Ascending aorta (tissue), 2 donors: Measurements from ENCODE around the gene SPON1. TPM values are rescaled to one million over a fixed set of nuclear protein-coding genes. Genes with fewer than 3 reads are reported as not detected.

Experiments
- DNase-seq, 2 donors: peaks; one replicate each; pipeline ENCODE4 v3.0.0-alpha.2; 2019; ENCODE audit warnings: low spot score in 2 of 2
- H3K27ac ChIP-seq, 2 donors: fragments of 200-600 bp; sonication (generic); one replicate each; pipeline ENCODE4 v1.5.1; 2016 to 2017; ENCODE audit warnings: mild to moderate bottlenecking in 1 of 2
- H3K27me3 ChIP-seq: fragments of 200-600 bp; sonication (generic); one replicate; pipeline ENCODE4 v1.5.1; 2017
- H3K36me3 ChIP-seq, 2 donors: fragments of 200-600 bp; sonication (generic); one replicate each; pipeline ENCODE4 v1.5.1; 2016
- H3K4me1 ChIP-seq, 2 donors: fragments of 200-600 bp; sonication (generic); one replicate each; pipeline ENCODE4 v1.5.1; 2016 to 2017; ENCODE audit warnings: mild to moderate bottlenecking in 1 of 2
- H3K4me3 ChIP-seq, 2 donors: fragments of 200-600 bp; sonication (generic); one replicate each; pipeline ENCODE4 v1.5.1; 2016 to 2017; ENCODE audit warnings: mild to moderate bottlenecking in 1 of 2
- H3K9me3 ChIP-seq, 2 donors: fragments of 200-600 bp; sonication (generic); one replicate each; pipeline ENCODE4 v1.5.1; 2016
- intact Hi-C: fragments of 100-400 bp; cut with DNase I; formaldehyde crosslinking; loops from one replicate; pipeline ENCODE4 v1.15.1; 2023
- total RNA-seq: library from RNA; depleted of rRNA; stranded (reverse); fragments of >200 nt; gene quantifications from one replicate; pipeline ENCODE4 v1.1.0, GENCODE V29; 2016
- TF ChIP-seq, protein P1 (sequence below), 3 experiments: fragments of 200-600 bp in 2 of 3; fragments of 450-650 bp in 1 of 3; sonication (generic) in 2 of 3; IDR thresholded peaks; one replicate each; pipeline ENCODE4 v1.5.1; 2016 to 2019; ENCODE audit warnings: antibody characterized with exemption in 3 of 3, mild to moderate bottlenecking in 1 of 3, moderate library complexity in 1 of 3

Gene SPON1
- total RNA-seq, 1 donor from 2014 or later, result 37.8 TPM

DNA sequence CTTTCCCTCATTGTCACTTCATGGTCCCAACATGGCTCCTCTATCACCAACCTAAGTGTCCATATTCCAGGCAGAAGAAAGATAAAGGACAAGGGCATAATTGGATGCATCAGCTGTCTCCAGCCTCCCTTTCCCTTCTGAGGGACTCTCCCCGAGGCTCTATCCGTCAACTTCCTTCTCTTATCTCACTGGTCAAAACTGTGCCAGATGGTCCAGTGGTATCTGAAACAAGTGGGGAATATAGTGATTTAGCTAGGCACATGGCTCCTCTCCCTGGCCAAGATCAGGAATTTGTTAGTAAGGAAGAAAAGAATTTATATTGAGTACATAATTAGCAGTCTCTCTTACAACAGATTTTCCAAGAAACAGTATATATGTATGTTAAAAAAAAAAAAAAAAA, 12.6 kb upstream of the SPON1 start:
- Histone ChIP-seq H3K36me3 (no peaks in the 10 kb centered on the region), H3K27ac (no peak overlapping the region), H3K4me1 (no peaks in the 10 kb centered on the region), H3K27me3 (peaks cover under 1% of the 10 kb centered on the region), H3K4me3 (no peak overlapping the region), H3K9me3 (no peaks in the 10 kb centered on the region)
- intact Hi-C loops, result no loop called here
- TF ChIP-seq, protein P1, sequence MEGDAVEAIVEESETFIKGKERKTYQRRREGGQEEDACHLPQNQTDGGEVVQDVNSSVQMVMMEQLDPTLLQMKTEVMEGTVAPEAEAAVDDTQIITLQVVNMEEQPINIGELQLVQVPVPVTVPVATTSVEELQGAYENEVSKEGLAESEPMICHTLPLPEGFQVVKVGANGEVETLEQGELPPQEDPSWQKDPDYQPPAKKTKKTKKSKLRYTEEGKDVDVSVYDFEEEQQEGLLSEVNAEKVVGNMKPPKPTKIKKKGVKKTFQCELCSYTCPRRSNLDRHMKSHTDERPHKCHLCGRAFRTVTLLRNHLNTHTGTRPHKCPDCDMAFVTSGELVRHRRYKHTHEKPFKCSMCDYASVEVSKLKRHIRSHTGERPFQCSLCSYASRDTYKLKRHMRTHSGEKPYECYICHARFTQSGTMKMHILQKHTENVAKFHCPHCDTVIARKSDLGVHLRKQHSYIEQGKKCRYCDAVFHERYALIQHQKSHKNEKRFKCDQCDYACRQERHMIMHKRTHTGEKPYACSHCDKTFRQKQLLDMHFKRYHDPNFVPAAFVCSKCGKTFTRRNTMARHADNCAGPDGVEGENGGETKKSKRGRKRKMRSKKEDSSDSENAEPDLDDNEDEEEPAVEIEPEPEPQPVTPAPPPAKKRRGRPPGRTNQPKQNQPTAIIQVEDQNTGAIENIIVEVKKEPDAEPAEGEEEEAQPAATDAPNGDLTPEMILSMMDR (IDR thresholded peaks at IDR 0.05), result no peak
- DNase-seq, result no peak

DNA sequence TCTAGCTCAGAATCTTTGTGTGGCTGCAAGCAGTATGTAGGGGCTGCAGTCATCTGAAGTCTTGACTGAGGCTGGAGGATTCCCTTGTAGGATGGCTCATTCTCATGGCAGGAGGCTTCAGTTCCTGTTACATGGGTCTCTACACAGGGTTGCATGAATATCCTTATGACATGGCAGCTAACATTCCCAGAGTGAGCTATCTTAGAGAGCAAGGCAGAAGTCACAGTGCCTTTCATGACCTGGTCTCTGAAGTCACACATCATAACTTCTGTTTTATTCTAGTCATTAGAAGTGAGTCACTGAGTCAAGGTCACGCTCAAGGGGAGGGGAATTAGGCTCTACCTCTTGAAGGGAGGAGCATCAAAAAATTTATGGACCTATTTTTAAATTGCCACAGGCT, 10.3 kb upstream of the SPON1 start:
- no peak for DNase-seq
- intact Hi-C loops, result no loop called here
- Histone ChIP-seq H3K9me3 (no peaks in the 10 kb centered on the region), H3K27me3 (peaks cover 7% of the 10 kb centered on the region), H3K36me3 (no peaks in the 10 kb centered on the region), H3K27ac (no peak overlapping the region), H3K4me3 (no peak overlapping the region), H3K4me1 (no peaks in the 10 kb centered on the region)
- TF ChIP-seq, protein P1 (IDR thresholded peaks at IDR 0.05), result no peak

DNA sequence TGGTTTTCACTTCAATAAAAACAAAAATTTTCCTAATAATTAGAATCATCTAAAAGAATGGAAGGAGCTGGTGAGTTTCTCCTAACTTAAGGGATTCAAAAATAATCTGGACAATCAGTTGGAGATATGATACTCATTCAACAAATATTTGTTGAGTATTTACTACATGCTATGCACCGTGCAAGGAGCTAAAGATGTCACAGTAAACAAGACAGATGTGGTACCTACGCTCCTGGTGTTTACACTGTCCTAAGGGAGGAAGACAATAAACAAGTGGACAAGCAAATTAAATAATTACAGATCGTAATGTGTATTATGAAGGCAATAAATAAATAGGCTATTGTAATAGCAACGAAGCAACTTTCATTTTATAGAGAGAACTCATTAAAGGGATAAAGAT, 9.9 kb upstream of the SPON1 start:
- no peak overlapping the region for H3K4me3 ChIP-seq
- TF ChIP-seq, protein P1 (IDR thresholded peaks at IDR 0.05), result no peak
- peaks cover 7% of the 10 kb centered on the region for H3K27me3 ChIP-seq
- H3K36me3 ChIP-seq, result no peaks in the 10 kb centered on the region
- no peaks in the 10 kb centered on the region for H3K9me3 ChIP-seq
- DNase-seq, result no peak
- intact Hi-C loops, result no loop called here
- no peak overlapping the region for H3K27ac ChIP-seq
- H3K4me1 ChIP-seq, result no peaks in the 10 kb centered on the region

DNA sequence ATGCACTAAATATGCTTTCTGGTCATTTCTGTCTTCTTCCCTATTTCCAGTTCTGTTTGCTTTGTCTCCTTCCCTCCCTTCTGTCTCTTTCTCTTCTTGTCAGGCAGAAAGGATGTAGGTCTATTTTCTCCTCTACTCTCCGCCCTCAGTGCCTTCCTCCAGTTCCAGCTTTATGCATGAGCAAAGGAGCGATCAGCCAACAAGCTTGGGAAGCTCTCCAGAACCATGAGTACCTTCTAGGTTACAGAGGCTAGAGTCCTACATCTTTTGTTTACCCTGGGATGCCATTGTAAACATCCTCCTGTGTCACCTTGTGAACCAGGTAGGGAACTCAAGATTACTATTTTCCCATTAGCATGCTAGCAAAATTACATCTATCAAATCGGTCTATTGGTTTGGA, 7.9 kb upstream of the SPON1 start:
- Histone ChIP-seq H3K27me3 (peaks cover 7% of the 10 kb centered on the region), H3K4me1 (no peaks in the 10 kb centered on the region), H3K9me3 (no peaks in the 10 kb centered on the region), H3K4me3 (no peak overlapping the region), H3K27ac (no peak overlapping the region), H3K36me3 (no peaks in the 10 kb centered on the region)
- intact Hi-C loops, result no loop called here
- TF ChIP-seq, protein P1 (IDR thresholded peaks at IDR 0.05), result no peak
- DNase-seq, result no peak

DNA sequence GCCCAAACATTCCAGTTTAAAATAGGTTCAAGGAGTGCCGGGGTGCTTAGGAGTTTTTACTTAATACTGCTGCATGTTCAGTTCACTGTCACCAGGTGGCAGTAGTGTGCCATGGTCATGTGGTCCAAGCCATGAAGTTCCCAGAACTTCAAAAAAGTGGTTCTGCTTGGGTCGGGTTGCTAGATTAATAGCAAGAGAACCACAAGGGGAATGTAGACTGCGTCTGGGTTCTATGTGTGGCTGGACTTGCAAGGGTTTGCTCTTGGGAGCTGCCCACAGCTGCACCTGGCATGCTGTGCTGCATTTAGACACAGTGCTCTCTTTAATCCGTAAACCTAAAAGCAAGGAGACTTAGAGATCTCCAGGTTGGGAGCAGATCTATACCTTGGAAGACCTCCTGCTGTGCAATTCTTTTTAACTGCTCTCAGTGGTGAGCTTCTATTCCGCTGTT, 6.5 kb upstream of the SPON1 start:
- TF ChIP-seq, protein P1 (IDR thresholded peaks at IDR 0.05), result peak; percentile 79 to 91 (median 79)
- Histone ChIP-seq H3K27me3 (peaks cover 7% of the 10 kb centered on the region), H3K27ac (no peak overlapping the region), H3K36me3 (no peaks in the 10 kb centered on the region), H3K9me3 (no peaks in the 10 kb centered on the region), H3K4me3 (no peak overlapping the region), H3K4me1 (no peaks in the 10 kb centered on the region)
- peak in 1 of 2 donors; percentile 74 for DNase-seq
- intact Hi-C loops, result loop anchor here (1.0 kb wide), 2 partner anchors 192 to 293 kb away; no protein-coding TSS in a partner anchor

DNA sequence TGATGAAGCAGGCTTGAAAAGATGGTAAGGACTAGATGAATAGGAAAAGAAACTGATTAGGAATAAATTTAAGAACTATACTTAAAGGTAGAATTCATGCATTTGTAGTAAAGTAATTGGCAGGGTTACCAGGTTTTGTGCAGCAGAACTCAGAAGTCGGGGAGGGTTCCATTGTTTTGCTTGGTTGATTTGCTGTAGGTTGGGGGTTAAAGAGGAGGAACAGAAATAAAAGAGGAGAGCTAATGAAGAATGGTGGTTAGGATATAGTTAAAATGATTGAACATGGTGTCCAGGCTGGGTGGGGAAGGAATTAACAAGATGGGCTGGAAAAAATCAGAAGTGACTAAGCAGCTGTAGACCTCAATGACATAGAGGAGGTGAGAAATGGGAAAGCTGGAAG, 5.5 kb upstream of the SPON1 start:
- TF ChIP-seq, protein P1 (IDR thresholded peaks at IDR 0.05), result no peak
- H3K9me3 ChIP-seq, result no peaks in the 10 kb centered on the region
- no peak for DNase-seq
- H3K27me3 ChIP-seq, result peaks cover 7% of the 10 kb centered on the region
- no peaks in the 10 kb centered on the region for H3K4me1 ChIP-seq
- no peaks in the 10 kb centered on the region for H3K36me3 ChIP-seq
- no peak overlapping the region for H3K4me3 ChIP-seq
- intact Hi-C loops, result loop anchor here (1.0 kb wide), 2 partner anchors 191 to 292 kb away; no protein-coding TSS in a partner anchor
- no peak overlapping the region for H3K27ac ChIP-seq
